ENCODE data around the gene BACH2. TPM values are rescaled to one million over a fixed set of nuclear protein-coding genes. Genes with fewer than 3 reads are reported as not detected.

Gene BACH2
- total RNA-seq, 1 experiment from 2014 or later: 3.3 TPM

DNA sequence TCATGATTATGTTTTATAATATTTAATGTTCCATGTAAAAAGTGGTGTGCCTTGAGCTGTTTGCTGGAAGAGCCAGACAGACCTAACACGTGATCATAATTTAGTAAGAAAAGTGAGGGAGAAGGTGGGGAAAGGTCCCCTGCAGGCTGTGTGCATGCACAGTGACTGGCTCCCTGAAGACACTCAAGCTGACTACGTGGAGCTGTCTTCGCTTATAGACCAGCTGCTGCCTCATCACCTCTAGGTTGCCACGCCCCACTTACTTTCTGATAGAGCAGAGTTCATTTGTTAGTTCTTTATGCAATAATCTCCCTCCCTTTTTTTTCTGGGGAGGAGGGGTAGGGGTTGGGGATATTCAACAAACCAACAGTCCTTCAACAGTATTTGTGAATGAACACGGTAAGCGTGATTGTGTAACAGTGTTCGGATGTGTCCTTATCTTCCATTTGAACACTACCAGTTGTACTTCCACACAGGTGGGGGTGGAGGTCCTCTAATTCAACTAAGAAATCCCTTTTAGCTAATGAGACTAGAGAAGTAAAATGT is 157.3 kb downstream of the BACH2 start:
- Histone ChIP-seq H4K20me1 (ENCODE audit: insufficient read depth) (no peaks in the 10 kb centered on the region), H3K4me1 (ENCODE audit: control insufficient read depth in 1 of 2, insufficient read depth in 2 of 2, low read length in 2 of 2) (no peaks in the 10 kb centered on the region), H3K27ac (ENCODE audit: low read depth, low read length) (no peak overlapping the region), H3K27me3 (ENCODE audit: insufficient read depth, low read length) (no peaks in the 10 kb centered on the region), H3K9me3 (ENCODE audit: control insufficient read depth in 1 of 2, insufficient read depth in 1 of 2, low read depth in 1 of 2, low read length in 2 of 2) (no peaks in the 10 kb centered on the region), H3K4me3 (replicated peaks in 1 of 2; ENCODE audit: low read depth in 1 of 2, low read length in 2 of 2) (no peak overlapping the region), H3K9me2 (ENCODE audit: insufficient read depth) (no peaks in the 10 kb centered on the region), H3K4me2 (ENCODE audit: low read length) (no peak overlapping the region), H3K9ac (ENCODE audit: low read length) (no peak overlapping the region), H2AFZ (ENCODE audit: low read depth, low read length, poor library complexity, severe bottlenecking) (no peak overlapping the region), H3K36me3 (ENCODE audit: control insufficient read depth in 1 of 2, insufficient read depth in 2 of 2, low read length in 2 of 2) (no peaks in the 10 kb centered on the region), H3K79me2 (ENCODE audit: insufficient read depth, low read length) (no peaks in the 10 kb centered on the region)
- intact Hi-C loops (cut with micrococcal nuclease): no loop called here
- DNase-seq (ENCODE audit: low read depth, low spot score) (no peak), ATAC-seq (no peak)
- POLR2A ChIA-PET: no interaction called here
- TF ChIP-seq FOSL1 (IDR thresholded peaks at IDR 0.05; ENCODE audit: low read depth) (no peak), EGR1 (IDR thresholded peaks at IDR 0.05; ENCODE audit: low read depth) (no peak), ZFX (IDR thresholded peaks at IDR 0.05) (no peak), EZH2phosphoT487 (IDR thresholded peaks at IDR 0.05; ENCODE audit: borderline replicate concordance) (no peak), SIN3A (IDR thresholded peaks at IDR 0.05; ENCODE audit: low read depth) (no peak), ELF1 (IDR thresholded peaks at IDR 0.05; ENCODE audit: borderline replicate concordance, low read depth) (no peak), POLR2AphosphoS5 (IDR thresholded peaks at IDR 0.05; ENCODE audit: low read depth, low read length) (no peak), CEBPB (IDR thresholded peaks at IDR 0.05; ENCODE audit: low read depth) (no peak), RAD21 (IDR thresholded peaks at IDR 0.05; ENCODE audit: low read depth) (no peak), TCF7L2 (IDR thresholded peaks at IDR 0.05; ENCODE audit: borderline replicate concordance, extremely low read depth, insufficient read depth, insufficient read length) (no peak), ZNF274 (IDR thresholded peaks at IDR 0.05; ENCODE audit: low read depth, low read length) (no peak), SRF (IDR thresholded peaks at IDR 0.05; ENCODE audit: low read depth) (no peak), POLR2A (IDR thresholded peaks at IDR 0.05; ENCODE audit: borderline replicate concordance, extremely low read depth, insufficient read depth, insufficient read length) (no peak), YY1 (IDR thresholded peaks at IDR 0.05; ENCODE audit: extremely low read depth, insufficient replicate concordance, low read depth, low read length) (no peak), CBX3 (IDR thresholded peaks at IDR 0.05; ENCODE audit: low read depth) (no peak)
- TF ChIP-seq, protein P1, sequence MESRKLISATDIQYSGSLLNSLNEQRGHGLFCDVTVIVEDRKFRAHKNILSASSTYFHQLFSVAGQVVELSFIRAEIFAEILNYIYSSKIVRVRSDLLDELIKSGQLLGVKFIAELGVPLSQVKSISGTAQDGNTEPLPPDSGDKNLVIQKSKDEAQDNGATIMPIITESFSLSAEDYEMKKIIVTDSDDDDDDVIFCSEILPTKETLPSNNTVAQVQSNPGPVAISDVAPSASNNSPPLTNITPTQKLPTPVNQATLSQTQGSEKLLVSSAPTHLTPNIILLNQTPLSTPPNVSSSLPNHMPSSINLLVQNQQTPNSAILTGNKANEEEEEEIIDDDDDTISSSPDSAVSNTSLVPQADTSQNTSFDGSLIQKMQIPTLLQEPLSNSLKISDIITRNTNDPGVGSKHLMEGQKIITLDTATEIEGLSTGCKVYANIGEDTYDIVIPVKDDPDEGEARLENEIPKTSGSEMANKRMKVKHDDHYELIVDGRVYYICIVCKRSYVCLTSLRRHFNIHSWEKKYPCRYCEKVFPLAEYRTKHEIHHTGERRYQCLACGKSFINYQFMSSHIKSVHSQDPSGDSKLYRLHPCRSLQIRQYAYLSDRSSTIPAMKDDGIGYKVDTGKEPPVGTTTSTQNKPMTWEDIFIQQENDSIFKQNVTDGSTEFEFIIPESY (IDR thresholded peaks at IDR 0.05; ENCODE audit: extremely low read depth, insufficient replicate concordance, low read length): no peak
- TF ChIP-seq, protein P2, sequence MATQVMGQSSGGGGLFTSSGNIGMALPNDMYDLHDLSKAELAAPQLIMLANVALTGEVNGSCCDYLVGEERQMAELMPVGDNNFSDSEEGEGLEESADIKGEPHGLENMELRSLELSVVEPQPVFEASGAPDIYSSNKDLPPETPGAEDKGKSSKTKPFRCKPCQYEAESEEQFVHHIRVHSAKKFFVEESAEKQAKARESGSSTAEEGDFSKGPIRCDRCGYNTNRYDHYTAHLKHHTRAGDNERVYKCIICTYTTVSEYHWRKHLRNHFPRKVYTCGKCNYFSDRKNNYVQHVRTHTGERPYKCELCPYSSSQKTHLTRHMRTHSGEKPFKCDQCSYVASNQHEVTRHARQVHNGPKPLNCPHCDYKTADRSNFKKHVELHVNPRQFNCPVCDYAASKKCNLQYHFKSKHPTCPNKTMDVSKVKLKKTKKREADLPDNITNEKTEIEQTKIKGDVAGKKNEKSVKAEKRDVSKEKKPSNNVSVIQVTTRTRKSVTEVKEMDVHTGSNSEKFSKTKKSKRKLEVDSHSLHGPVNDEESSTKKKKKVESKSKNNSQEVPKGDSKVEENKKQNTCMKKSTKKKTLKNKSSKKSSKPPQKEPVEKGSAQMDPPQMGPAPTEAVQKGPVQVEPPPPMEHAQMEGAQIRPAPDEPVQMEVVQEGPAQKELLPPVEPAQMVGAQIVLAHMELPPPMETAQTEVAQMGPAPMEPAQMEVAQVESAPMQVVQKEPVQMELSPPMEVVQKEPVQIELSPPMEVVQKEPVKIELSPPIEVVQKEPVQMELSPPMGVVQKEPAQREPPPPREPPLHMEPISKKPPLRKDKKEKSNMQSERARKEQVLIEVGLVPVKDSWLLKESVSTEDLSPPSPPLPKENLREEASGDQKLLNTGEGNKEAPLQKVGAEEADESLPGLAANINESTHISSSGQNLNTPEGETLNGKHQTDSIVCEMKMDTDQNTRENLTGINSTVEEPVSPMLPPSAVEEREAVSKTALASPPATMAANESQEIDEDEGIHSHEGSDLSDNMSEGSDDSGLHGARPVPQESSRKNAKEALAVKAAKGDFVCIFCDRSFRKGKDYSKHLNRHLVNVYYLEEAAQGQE (IDR thresholded peaks at IDR 0.05; ENCODE audit: low read depth): no peak
- TF ChIP-seq, protein P3, sequence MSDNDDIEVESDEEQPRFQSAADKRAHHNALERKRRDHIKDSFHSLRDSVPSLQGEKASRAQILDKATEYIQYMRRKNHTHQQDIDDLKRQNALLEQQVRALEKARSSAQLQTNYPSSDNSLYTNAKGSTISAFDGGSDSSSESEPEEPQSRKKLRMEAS (IDR thresholded peaks at IDR 0.05): no peak
- TF ChIP-seq, protein P4, sequence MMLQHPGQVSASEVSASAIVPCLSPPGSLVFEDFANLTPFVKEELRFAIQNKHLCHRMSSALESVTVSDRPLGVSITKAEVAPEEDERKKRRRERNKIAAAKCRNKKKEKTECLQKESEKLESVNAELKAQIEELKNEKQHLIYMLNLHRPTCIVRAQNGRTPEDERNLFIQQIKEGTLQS (IDR thresholded peaks at IDR 0.05): no peak
- TF ChIP-seq, protein P5, sequence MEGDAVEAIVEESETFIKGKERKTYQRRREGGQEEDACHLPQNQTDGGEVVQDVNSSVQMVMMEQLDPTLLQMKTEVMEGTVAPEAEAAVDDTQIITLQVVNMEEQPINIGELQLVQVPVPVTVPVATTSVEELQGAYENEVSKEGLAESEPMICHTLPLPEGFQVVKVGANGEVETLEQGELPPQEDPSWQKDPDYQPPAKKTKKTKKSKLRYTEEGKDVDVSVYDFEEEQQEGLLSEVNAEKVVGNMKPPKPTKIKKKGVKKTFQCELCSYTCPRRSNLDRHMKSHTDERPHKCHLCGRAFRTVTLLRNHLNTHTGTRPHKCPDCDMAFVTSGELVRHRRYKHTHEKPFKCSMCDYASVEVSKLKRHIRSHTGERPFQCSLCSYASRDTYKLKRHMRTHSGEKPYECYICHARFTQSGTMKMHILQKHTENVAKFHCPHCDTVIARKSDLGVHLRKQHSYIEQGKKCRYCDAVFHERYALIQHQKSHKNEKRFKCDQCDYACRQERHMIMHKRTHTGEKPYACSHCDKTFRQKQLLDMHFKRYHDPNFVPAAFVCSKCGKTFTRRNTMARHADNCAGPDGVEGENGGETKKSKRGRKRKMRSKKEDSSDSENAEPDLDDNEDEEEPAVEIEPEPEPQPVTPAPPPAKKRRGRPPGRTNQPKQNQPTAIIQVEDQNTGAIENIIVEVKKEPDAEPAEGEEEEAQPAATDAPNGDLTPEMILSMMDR (IDR thresholded peaks at IDR 0.05 in 2 of 3, conservative IDR thresholded peaks at IDR 0.05 in 1 of 3; ENCODE audit: borderline replicate concordance in 1 of 3, insufficient read depth in 1 of 3, low read depth in 2 of 3, low read length in 2 of 3): no peak
- CTCF ChIA-PET: no interaction called here
- RAD21 ChIA-PET (ENCODE audit: low non-redundant PET in 1 of 2, low total read pairs in 2 of 2, uncharacterized antibody in 2 of 2, unreplicated experiment in 2 of 2): no interaction called here
- BruUV-seq (replicated peaks): no TSS peak

All from HCT116 (cell line).